Esophagus muscularis mucosa (tissue), 4 donors: ENCODE measurements around the gene ZSCAN12.

Experiments used
- EP300 ChIP-seq: sonication (generic); formaldehyde crosslinking; IDR thresholded peaks from one replicate; pipeline ENCODE4 v1.6.1; 2017; ENCODE audit warnings: antibody characterized with exemption
- POLR2A ChIP-seq: fragments of 450-650 bp; IDR thresholded peaks from one replicate; pipeline ENCODE4 v1.6.1; 2017; ENCODE audit warnings: antibody characterized with exemption, moderate library complexity, mild to moderate bottlenecking, low read depth
- POLR2AphosphoS5 ChIP-seq, 2 donors: sonication (generic); formaldehyde crosslinking; IDR thresholded peaks; one replicate each; pipeline ENCODE4 v1.6.1; 2017; ENCODE audit warnings: antibody characterized with exemption in 2 of 2
- TF ChIP-seq, protein P1 (sequence below), 3 experiments: fragments of 200-600 bp in 2 of 3; fragments of 450-650 bp in 1 of 3; sonication (generic) in 2 of 3; IDR thresholded peaks; one replicate each; pipeline ENCODE4 v1.5.1; 2017 to 2019; ENCODE audit warnings: antibody characterized with exemption in 3 of 3, mild to moderate bottlenecking in 2 of 3, moderate library complexity in 1 of 3

DNA sequence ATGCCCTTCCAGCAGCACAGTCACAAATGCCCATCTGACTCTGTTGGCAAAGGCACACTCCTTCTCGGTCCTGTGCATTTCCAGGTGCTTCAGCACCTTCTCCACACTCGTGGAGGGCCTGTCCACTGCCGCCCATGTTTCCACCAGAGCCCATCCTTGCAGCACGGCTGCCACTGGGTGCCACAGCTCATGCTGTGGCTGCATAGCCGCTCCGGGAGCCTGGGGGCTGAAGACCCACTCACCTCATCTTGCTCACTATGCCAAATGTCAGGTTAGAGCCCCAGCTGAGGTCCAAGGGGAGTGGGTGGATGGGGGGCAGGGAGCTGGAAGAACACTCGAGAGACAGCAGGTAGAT lies 42.9 kb downstream of the ZSCAN12 start:
- TF ChIP-seq, protein P1, sequence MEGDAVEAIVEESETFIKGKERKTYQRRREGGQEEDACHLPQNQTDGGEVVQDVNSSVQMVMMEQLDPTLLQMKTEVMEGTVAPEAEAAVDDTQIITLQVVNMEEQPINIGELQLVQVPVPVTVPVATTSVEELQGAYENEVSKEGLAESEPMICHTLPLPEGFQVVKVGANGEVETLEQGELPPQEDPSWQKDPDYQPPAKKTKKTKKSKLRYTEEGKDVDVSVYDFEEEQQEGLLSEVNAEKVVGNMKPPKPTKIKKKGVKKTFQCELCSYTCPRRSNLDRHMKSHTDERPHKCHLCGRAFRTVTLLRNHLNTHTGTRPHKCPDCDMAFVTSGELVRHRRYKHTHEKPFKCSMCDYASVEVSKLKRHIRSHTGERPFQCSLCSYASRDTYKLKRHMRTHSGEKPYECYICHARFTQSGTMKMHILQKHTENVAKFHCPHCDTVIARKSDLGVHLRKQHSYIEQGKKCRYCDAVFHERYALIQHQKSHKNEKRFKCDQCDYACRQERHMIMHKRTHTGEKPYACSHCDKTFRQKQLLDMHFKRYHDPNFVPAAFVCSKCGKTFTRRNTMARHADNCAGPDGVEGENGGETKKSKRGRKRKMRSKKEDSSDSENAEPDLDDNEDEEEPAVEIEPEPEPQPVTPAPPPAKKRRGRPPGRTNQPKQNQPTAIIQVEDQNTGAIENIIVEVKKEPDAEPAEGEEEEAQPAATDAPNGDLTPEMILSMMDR (IDR thresholded peaks at IDR 0.05), result no peak
- no peak for TF ChIP-seq POLR2A
- TF ChIP-seq POLR2AphosphoS5 (IDR thresholded peaks at IDR 0.05), result no peak
- TF ChIP-seq EP300, result no peak
